Keratinocyte (primary cell): Measurements from ENCODE around the gene MAP3K8. TPM values are rescaled to one million over a fixed set of nuclear protein-coding genes. Genes with fewer than 3 reads are reported as not detected.

ENCODE experiments used
- DNase-seq: peaks from one replicate; pipeline ENCODE4 v3.0.0-alpha.2; 2011; ENCODE audit warnings: low read depth, missing footprints, low spot score
- FAIRE-seq: peaks from 2 replicates; lab custom pipeline; 2011; peaks lifted over from hg19 to GRCh38; lab: Jason Lieb, UNC
- H2AFZ ChIP-seq: 2 replicates; pipeline ENCODE4 v1.6.0; 2012; ENCODE audit warnings: low read length, control low read depth, inconsistent platforms; ENCODE audit not compliant: control insufficient read depth
- H3K27ac ChIP-seq: 2 replicates; pipeline ENCODE4 v1.5.1; 2011; ENCODE audit warnings: low read length; ENCODE audit not compliant: control insufficient read depth, insufficient read depth
- H3K27me3 ChIP-seq: 3 replicates; pipeline ENCODE4 v1.6.0; 2011; ENCODE audit warnings: low read length; ENCODE audit not compliant: control insufficient read depth, insufficient read depth; ENCODE audit errors: extremely low read depth
- H3K36me3 ChIP-seq, 2 experiments: 2 replicates in 1 of 2; 3 replicates in 1 of 2; pipeline ENCODE4 v1.5.1; 2011; ENCODE audit warnings: low read length in 2 of 2, mild to moderate bottlenecking in 1 of 2; ENCODE audit not compliant: control insufficient read depth in 2 of 2, insufficient read depth in 2 of 2; ENCODE audit errors: extremely low read depth in 1 of 2
- H3K4me1 ChIP-seq: 3 replicates; pipeline ENCODE4 v1.5.1; 2011; ENCODE audit warnings: low read length; ENCODE audit not compliant: control insufficient read depth, insufficient read depth; ENCODE audit errors: extremely low read depth
- H3K4me2 ChIP-seq: 3 replicates; pipeline ENCODE4 v1.6.0; 2011; ENCODE audit warnings: low read depth, low read length; ENCODE audit not compliant: control insufficient read depth, insufficient read depth; ENCODE audit errors: extremely low read depth
- H3K4me3 ChIP-seq, 3 experiments: fragments of 200-600 bp in 1 of 3; sonication (generic) in 1 of 3; 2 replicates in 2 of 3; 3 replicates in 1 of 3; pipeline ENCODE4 v1.5.1; 2011 to 2016; ENCODE audit warnings: low read length in 3 of 3, mild to moderate bottlenecking in 3 of 3, control low read depth in 2 of 3, inconsistent platforms in 1 of 3, low read depth in 1 of 3, mixed read lengths in 1 of 3, mixed run types in 1 of 3, moderate library complexity in 1 of 3; ENCODE audit not compliant: control insufficient read depth in 2 of 3, insufficient read depth in 2 of 3; ENCODE audit errors: extremely low read depth in 1 of 3
- H3K79me2 ChIP-seq: 2 replicates; pipeline ENCODE4 v1.6.0; 2012; ENCODE audit warnings: low read length; ENCODE audit not compliant: control insufficient read depth, insufficient read depth
- H3K9ac ChIP-seq: 3 replicates; pipeline ENCODE4 v1.6.0; 2011; ENCODE audit warnings: low read length; ENCODE audit not compliant: control insufficient read depth, insufficient read depth; ENCODE audit errors: extremely low read depth
- H3K9me1 ChIP-seq: 3 replicates; pipeline ENCODE4 v1.6.0; 2011; ENCODE audit warnings: low read length; ENCODE audit not compliant: control insufficient read depth, insufficient read depth; ENCODE audit errors: extremely low read depth
- H3K9me3 ChIP-seq: 2 replicates; pipeline ENCODE4 v1.5.1; 2012; ENCODE audit warnings: low read depth, low read length; ENCODE audit not compliant: control insufficient read depth
- H4K20me1 ChIP-seq: 3 replicates; pipeline ENCODE4 v1.6.0; 2011; ENCODE audit warnings: low read length; ENCODE audit not compliant: control insufficient read depth, insufficient read depth; ENCODE audit errors: extremely low read depth
- CTCF ChIP-seq, 3 experiments: IDR thresholded peaks in 1 of 3; conservative IDR thresholded peaks in 1 of 3; optimal IDR thresholded peaks in 1 of 3; 2 replicates in 2 of 3; 3 replicates in 1 of 3; pipeline versions ENCODE3 to v1.5.1; 2011; ENCODE audit warnings: low read length in 3 of 3, mild to moderate bottlenecking in 3 of 3, moderate library complexity in 2 of 3, control low read depth in 1 of 3, inconsistent platforms in 1 of 3; ENCODE audit not compliant: insufficient read depth in 2 of 3; ENCODE audit errors: extremely low read depth in 1 of 3
- EZH2 ChIP-seq: IDR thresholded peaks from one replicate; pipeline ENCODE4 v1.6.1; 2012; ENCODE audit warnings: inconsistent platforms, mild to moderate bottlenecking, low read length, moderate library complexity
- dilution Hi-C: fragments of 300-500 bp; cut with MboI; formaldehyde crosslinking; loops from one replicate; pipeline ENCODE4 v1.7.0; 2020; ENCODE audit warnings: low sequenced_read_pairs; ENCODE audit not compliant: extremely low pct_ligation_motif_present
- polyA plus RNA-seq, 5 experiments: library from polyadenylated mRNA; depleted of rRNA in 3 of 5; stranded (reverse) in 3 of 5; stranded (forward) in 1 of 5; unstranded in 1 of 5; fragments of >200 nt; gene quantifications; 1 replicate in 1 of 5; 2 replicates in 3 of 5; 3 replicates in 1 of 5; pipeline versions ENCODE4 v1.2.1 to v1.2.3, GENCODE V29; 2011 to 2012; ENCODE audit warnings: missing spikeins in 2 of 5, low read depth in 1 of 5, low replicate concordance in 1 of 5

MAP3K8 gene
- polyA plus RNA-seq, 1 donor (not counting 4 experiments of a cell fraction or from before 2014, with no cell fraction given): 4.9 TPM

DNA sequence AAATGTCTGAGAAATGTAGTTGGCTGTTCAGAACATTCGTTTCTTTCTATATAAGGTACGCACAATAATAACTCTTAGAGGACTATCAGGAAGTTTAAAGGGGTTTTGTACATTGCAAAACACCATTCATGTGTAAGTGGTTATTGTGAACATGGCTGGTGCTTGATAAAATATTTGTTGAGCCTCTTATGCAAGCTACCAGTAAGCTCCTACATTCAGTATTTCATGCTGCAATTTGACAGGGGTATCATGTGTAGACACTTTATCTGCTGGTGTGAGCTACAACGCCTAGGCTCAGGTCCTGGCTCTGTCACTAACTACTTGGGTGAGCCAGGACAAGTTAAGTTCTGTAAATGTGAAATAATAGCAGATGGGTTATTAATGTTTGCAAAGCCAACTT, 75.5 kb downstream of the MAP3K8 start:
- Histone ChIP-seq H3K79me2 (no peaks in the 10 kb centered on the region), H4K20me1 (no peaks in the 10 kb centered on the region), H3K27me3 (peaks cover 5% of the 10 kb centered on the region), H3K36me3 (no peaks in the 10 kb centered on the region), H3K27ac (no peak overlapping the region), H3K9ac (no peak overlapping the region), H2AFZ (no peak overlapping the region), H3K4me1 (no peaks in the 10 kb centered on the region), H3K4me3 (no peak overlapping the region), H3K9me3 (no peaks in the 10 kb centered on the region), H3K4me2 (no peak overlapping the region), H3K9me1 (no peaks in the 10 kb centered on the region)
- no peak for TF ChIP-seq EZH2
- TF ChIP-seq CTCF (optimal IDR thresholded peaks at IDR 0.05 in 1 of 3, IDR thresholded peaks at IDR 0.05 in 1 of 3, conservative IDR thresholded peaks at IDR 0.05 in 1 of 3; ENCODE audit: extremely low read depth in 1 of 3, insufficient read depth in 2 of 3, low read length in 3 of 3): no peak
- dilution Hi-C loops: no loop called here
- DNase-seq (no peak), FAIRE-seq (no peak)

DNA sequence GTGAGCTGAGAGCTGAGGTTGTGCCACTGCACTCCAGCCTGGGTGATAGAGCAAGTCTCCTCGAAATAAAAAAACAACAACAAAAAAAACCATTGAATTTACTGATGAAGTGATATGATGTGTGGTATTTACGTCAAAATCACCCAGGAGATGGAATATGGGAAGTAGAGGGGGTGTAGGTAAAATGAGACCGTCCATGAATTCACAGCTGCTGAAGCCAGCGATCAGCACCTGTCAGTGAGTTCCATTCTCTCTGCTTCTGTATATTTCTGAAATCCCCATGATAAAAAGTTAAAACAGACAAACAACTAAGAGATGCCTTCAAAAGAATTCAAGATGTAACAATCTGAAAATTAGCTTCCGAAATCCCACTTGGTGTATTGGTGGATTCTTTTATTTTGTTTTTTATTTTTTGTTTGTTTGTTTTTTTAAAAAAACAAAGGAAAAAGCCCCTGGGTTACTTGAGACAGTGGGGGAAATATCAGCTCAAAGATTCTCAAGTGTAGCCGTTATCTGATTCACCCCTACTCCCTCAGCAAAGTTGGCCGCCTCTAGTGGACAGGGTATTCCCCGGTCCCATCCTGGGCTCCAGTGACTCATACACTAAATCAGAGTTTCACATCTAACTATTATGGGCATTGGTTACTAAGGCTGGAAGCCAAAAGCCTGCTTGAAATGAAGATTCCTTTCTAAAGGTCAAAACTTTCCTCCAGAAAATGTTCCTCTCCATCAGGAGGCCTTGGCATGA, 76.4 kb downstream of the MAP3K8 start:
- DNase-seq (no peak), FAIRE-seq (no peak)
- Histone ChIP-seq H2AFZ (no peak overlapping the region), H3K9ac (no peak overlapping the region), H3K9me3 (no peaks in the 10 kb centered on the region), H3K36me3 (no peaks in the 10 kb centered on the region), H4K20me1 (no peaks in the 10 kb centered on the region), H3K9me1 (no peaks in the 10 kb centered on the region), H3K4me1 (no peaks in the 10 kb centered on the region), H3K79me2 (no peaks in the 10 kb centered on the region), H3K27ac (no peak overlapping the region), H3K4me3 (no peak overlapping the region), H3K4me2 (no peak overlapping the region), H3K27me3 (peaks cover 5% of the 10 kb centered on the region)
- no peak for TF ChIP-seq CTCF (optimal IDR thresholded peaks at IDR 0.05 in 1 of 3, IDR thresholded peaks at IDR 0.05 in 1 of 3, conservative IDR thresholded peaks at IDR 0.05 in 1 of 3; ENCODE audit: extremely low read depth in 1 of 3, insufficient read depth in 2 of 3, low read length in 3 of 3)
- no peak for TF ChIP-seq EZH2
- dilution Hi-C loops: no loop called here
